Tibial artery (tissue), 4 donors: Measurements from ENCODE around the gene FCRL5.

ENCODE experiments used
- DNase-seq, 2 donors: peaks; one replicate each; pipeline ENCODE4 v3.0.0-alpha.2; 2019
- H3K27ac ChIP-seq, 2 donors: fragments of 200-600 bp; sonication (generic) in 1 of 2; 1 replicate in 1 of 2; 2 replicates in 1 of 2; pipeline ENCODE4 v1.5.1; 2018 to 2019; ENCODE audit warnings: mild to moderate bottlenecking in 1 of 2
- H3K27me3 ChIP-seq, 2 donors: fragments of 200-600 bp; sonication (generic) in 1 of 2; one replicate each; pipeline versions ENCODE4 v1.5.1 to v1.6.0; 2016 to 2019
- H3K36me3 ChIP-seq, 3 donors: fragments of 200-600 bp; sonication (generic) in 2 of 3; one replicate each; pipeline ENCODE4 v1.5.1; 2016 to 2019; ENCODE audit warnings: mild to moderate bottlenecking in 2 of 3
- H3K4me1 ChIP-seq, 4 donors: fragments of 200-600 bp; sonication (generic) in 2 of 4; 1 replicate in 3 of 4; 2 replicates in 1 of 4; pipeline ENCODE4 v1.5.1; 2016 to 2019
- H3K4me3 ChIP-seq, 2 donors: fragments of 200-600 bp; sonication (generic) in 1 of 2; 1 replicate in 1 of 2; 2 replicates in 1 of 2; pipeline ENCODE4 v1.5.1; 2018 to 2019; ENCODE audit warnings: mild to moderate bottlenecking in 2 of 2
- H3K9me3 ChIP-seq, 3 donors: fragments of 200-600 bp; sonication (generic) in 1 of 3; one replicate each; pipeline ENCODE4 v1.5.1; 2016 to 2019
- intact Hi-C: fragments of 100-400 bp; cut with DNase I; formaldehyde crosslinking; loops from one replicate; pipeline ENCODE4 v1.15.0; 2023; ENCODE audit warnings: low total_unique reads
- TF ChIP-seq, protein P1 (sequence below), 2 experiments: fragments of 200-600 bp in 1 of 2; fragments of 450-650 bp in 1 of 2; IDR thresholded peaks; one replicate each; pipeline ENCODE4 v1.5.1; 2017 to 2019; ENCODE audit warnings: antibody characterized with exemption in 2 of 2, mild to moderate bottlenecking in 1 of 2, moderate library complexity in 1 of 2

The FCRL5 gene

GRCh38 chr1:157551694-157552693 is at the start of gene FCRL5:
TSS of gene FCRL5 (minus strand) at chr1:157552515. CDS start at chr1:157552362, 153 bp downstream.
- Histone ChIP-seq H3K36me3 (no peaks in the 10 kb centered on the region), H3K4me1 (no peaks in the 10 kb centered on the region), H3K4me3 (no peak within 1 kb of the TSS), H3K27ac (no peak within 1 kb of the TSS), H3K27me3 (no peaks in the 10 kb centered on the region), H3K9me3 (no peaks in the 10 kb centered on the region)
- TF ChIP-seq, protein P1, sequence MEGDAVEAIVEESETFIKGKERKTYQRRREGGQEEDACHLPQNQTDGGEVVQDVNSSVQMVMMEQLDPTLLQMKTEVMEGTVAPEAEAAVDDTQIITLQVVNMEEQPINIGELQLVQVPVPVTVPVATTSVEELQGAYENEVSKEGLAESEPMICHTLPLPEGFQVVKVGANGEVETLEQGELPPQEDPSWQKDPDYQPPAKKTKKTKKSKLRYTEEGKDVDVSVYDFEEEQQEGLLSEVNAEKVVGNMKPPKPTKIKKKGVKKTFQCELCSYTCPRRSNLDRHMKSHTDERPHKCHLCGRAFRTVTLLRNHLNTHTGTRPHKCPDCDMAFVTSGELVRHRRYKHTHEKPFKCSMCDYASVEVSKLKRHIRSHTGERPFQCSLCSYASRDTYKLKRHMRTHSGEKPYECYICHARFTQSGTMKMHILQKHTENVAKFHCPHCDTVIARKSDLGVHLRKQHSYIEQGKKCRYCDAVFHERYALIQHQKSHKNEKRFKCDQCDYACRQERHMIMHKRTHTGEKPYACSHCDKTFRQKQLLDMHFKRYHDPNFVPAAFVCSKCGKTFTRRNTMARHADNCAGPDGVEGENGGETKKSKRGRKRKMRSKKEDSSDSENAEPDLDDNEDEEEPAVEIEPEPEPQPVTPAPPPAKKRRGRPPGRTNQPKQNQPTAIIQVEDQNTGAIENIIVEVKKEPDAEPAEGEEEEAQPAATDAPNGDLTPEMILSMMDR (IDR thresholded peaks at IDR 0.05) = no peak
- intact Hi-C loops = no loop called here
- DNase-seq = no peak

GRCh38 chr1:157600236-157600635 is 47.9 kb upstream of the FCRL5 start:
- DNase-seq = no peak
- Histone ChIP-seq H3K27me3 (no peaks in the 10 kb centered on the region), H3K36me3 (no peaks in the 10 kb centered on the region), H3K27ac (no peak overlapping the region), H3K4me3 (no peak overlapping the region), H3K9me3 (no peaks in the 10 kb centered on the region), H3K4me1 (no peaks in the 10 kb centered on the region)
- intact Hi-C loops = no loop called here
- TF ChIP-seq, protein P1 (IDR thresholded peaks at IDR 0.05) = no peak

GRCh38 chr1:157597959-157598667 is 45.8 kb upstream of the FCRL5 start, which contains the start of gene FCRL4:
TSS of gene FCRL4 (minus strand) at chr1:157598085. CDS start at chr1:157597944, 141 bp downstream.
- Histone ChIP-seq H3K4me3 (no peak within 1 kb of the TSS), H3K27ac (no peak within 1 kb of the TSS), H3K36me3 (no peaks in the 10 kb centered on the region), H3K9me3 (no peaks in the 10 kb centered on the region), H3K27me3 (no peaks in the 10 kb centered on the region), H3K4me1 (no peaks in the 10 kb centered on the region)
- TF ChIP-seq, protein P1 (IDR thresholded peaks at IDR 0.05) = no peak
- intact Hi-C loops = no loop called here
- DNase-seq = no peak

DNA sequence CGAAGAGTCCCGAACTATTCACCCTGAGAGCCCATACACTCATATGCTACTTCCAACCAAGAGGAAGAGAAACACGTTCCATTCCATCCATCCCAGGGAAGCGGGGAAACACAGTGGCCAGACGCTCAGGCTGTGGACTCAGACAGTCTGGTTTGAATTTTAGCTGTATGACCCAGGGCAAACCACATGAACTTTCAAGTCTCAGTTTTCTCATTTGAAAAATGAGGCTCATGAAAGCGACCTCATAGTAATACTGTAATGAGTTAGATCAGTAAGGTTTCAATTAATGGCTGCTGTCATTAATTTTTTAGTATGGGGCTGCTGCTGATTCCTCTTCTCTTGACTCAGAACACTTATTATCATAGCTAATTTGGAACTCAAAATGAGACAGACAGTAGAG is 44.1 kb upstream of the FCRL5 start:
- no peak for DNase-seq
- TF ChIP-seq, protein P1 (IDR thresholded peaks at IDR 0.05) = no peak
- Histone ChIP-seq H3K27ac (no peak overlapping the region), H3K9me3 (no peaks in the 10 kb centered on the region), H3K36me3 (no peaks in the 10 kb centered on the region), H3K4me1 (no peaks in the 10 kb centered on the region), H3K4me3 (no peak overlapping the region), H3K27me3 (no peaks in the 10 kb centered on the region)
- intact Hi-C loops = no loop called here

- TF ChIP-seq, protein P1 (IDR thresholded peaks at IDR 0.05) = no peak
- Histone ChIP-seq H3K4me3 (no peak overlapping the region), H3K36me3 (no peaks in the 10 kb centered on the region), H3K27ac (no peak overlapping the region), H3K27me3 (no peaks in the 10 kb centered on the region), H3K9me3 (no peaks in the 10 kb centered on the region), H3K4me1 (no peaks in the 10 kb centered on the region)
- DNase-seq = no peak
- intact Hi-C loops = no loop called here
These were observed 43.0 kb upstream of the FCRL5 start for GRCh38 chr1:157595356-157595755.
